H1 (cell line): ENCODE results near the gene SMIM1. TPM values are rescaled to one million over a fixed set of nuclear protein-coding genes. Genes with fewer than 3 reads are reported as not detected.

Experiments used
- CTCF ChIA-PET: fragments of 300-600 bp; sonication (Branson Sonifier 250); formaldehyde crosslinking; loops from one replicate; lab custom pipeline; 2021; ENCODE audit not compliant: partially characterized antibody; lab: Charles Lee
- POLR2A ChIA-PET: fragments of 300-600 bp; sonication (Branson Sonifier 250); formaldehyde crosslinking; loops from one replicate; lab custom pipeline; 2021; ENCODE audit warnings: inconsistent platforms; ENCODE audit not compliant: partially characterized antibody; lab: Charles Lee
- DNase-seq, 2 experiments: peaks; one replicate each; pipeline versions ENCODE4 v3.0.0 to v3.0.0-alpha.2; 2010 to 2022; ENCODE audit warnings: low spot score in 2 of 2, low read depth in 1 of 2, mixed read lengths in 1 of 2
- FAIRE-seq: peaks from 2 replicates; lab custom pipeline; 2011; peaks lifted over from hg19 to GRCh38; lab: Jason Lieb, UNC
- H2AFZ ChIP-seq: 2 replicates; pipeline ENCODE4 v1.8.1; 2012; ENCODE audit warnings: low read length, inconsistent platforms
- H2AK5ac ChIP-seq: 2 replicates; pipeline ENCODE4 v1.6.1; 2013; ENCODE audit warnings: low read depth, low read length
- H2BK120ac ChIP-seq: replicated peaks from 2 replicates; pipeline ENCODE3; 2013; ENCODE audit warnings: low read depth, low read length, inconsistent platforms
- H2BK12ac ChIP-seq: 2 replicates; pipeline ENCODE4 v1.6.1; 2013; ENCODE audit warnings: low read depth, low read length
- H2BK15ac ChIP-seq: 2 replicates; pipeline ENCODE4 v1.6.1; 2013; ENCODE audit warnings: low read length
- H2BK20ac ChIP-seq: 2 replicates; pipeline ENCODE4 v1.6.1; 2013; ENCODE audit warnings: low read length
- H2BK5ac ChIP-seq: 2 replicates; pipeline ENCODE4 v1.6.1; 2013; ENCODE audit warnings: low read depth, low read length
- H3K14ac ChIP-seq: 2 replicates; pipeline ENCODE4 v1.6.1; 2013; ENCODE audit warnings: inconsistent platforms; ENCODE audit not compliant: insufficient read length
- H3K18ac ChIP-seq: 2 replicates; pipeline ENCODE4 v1.6.1; 2013; ENCODE audit warnings: low read length; ENCODE audit errors: extremely low read depth
- H3K23ac ChIP-seq: 2 replicates; pipeline ENCODE4 v1.6.1; 2013; ENCODE audit warnings: inconsistent platforms; ENCODE audit not compliant: insufficient read length
- H3K23me2 ChIP-seq: 2 replicates; pipeline ENCODE4 v1.6.1; 2013; ENCODE audit warnings: low read depth, low read length
- H3K27ac ChIP-seq: 2 replicates; pipeline ENCODE4 v1.6.1; 2011; ENCODE audit warnings: low read depth, low read length, inconsistent platforms
- H3K27me3 ChIP-seq, 4 experiments: replicated peaks in 1 of 4; 1 replicate in 1 of 4; 2 replicates in 3 of 4; pipeline versions ENCODE4 v1.6.1 to v1.8.1; 2011 to 2013; ENCODE audit warnings: low read length in 3 of 4, mild to moderate bottlenecking in 3 of 4, inconsistent platforms in 2 of 4, mixed read lengths in 2 of 4, moderate library complexity in 1 of 4; ENCODE audit not compliant: control insufficient read depth in 3 of 4, insufficient read depth in 3 of 4; ENCODE audit errors: extremely low read depth in 1 of 4
- H3K36me3 ChIP-seq, 4 experiments: 2 replicates each; pipeline versions ENCODE4 v1.6.1 to v1.8.1; 2011 to 2013; ENCODE audit warnings: mild to moderate bottlenecking in 4 of 4, low read length in 3 of 4, moderate library complexity in 2 of 4, control low read depth in 1 of 4, inconsistent platforms in 1 of 4; ENCODE audit not compliant: insufficient read depth in 4 of 4, control insufficient read depth in 2 of 4
- H3K4ac ChIP-seq: replicated peaks from 2 replicates; pipeline ENCODE3; 2013; ENCODE audit warnings: low read length, low read depth, mixed read lengths, inconsistent platforms; ENCODE audit not compliant: insufficient read length
- H3K4me1 ChIP-seq, 4 experiments: replicated peaks in 1 of 4; 1 replicate in 1 of 4; 2 replicates in 3 of 4; pipeline versions ENCODE4 v1.6.1 to v1.8.1; 2011 to 2013; ENCODE audit warnings: low read length in 3 of 4, inconsistent platforms in 2 of 4, mixed read lengths in 1 of 4; ENCODE audit not compliant: insufficient read depth in 4 of 4, control insufficient read depth in 3 of 4
- H3K4me2 ChIP-seq, 2 experiments: 2 replicates each; pipeline versions ENCODE4 v1.6.1 to v1.8.1; 2011 to 2013; ENCODE audit warnings: low read depth in 2 of 2, low read length in 2 of 2, control low read depth in 1 of 2, inconsistent platforms in 1 of 2, mild to moderate bottlenecking in 1 of 2; ENCODE audit not compliant: insufficient read depth in 1 of 2
- H3K4me3 ChIP-seq, 4 experiments: fragments of 200-600, 300-600 bp in 1 of 4; sonication (generic), shearing (Covaris generic), sonication (Bioruptor Twin) in 1 of 4; 2 replicates each; pipeline versions ENCODE4 v1.5.1 to v1.8.1; 2011 to 2016; ENCODE audit warnings: low read length in 4 of 4, low read depth in 3 of 4, control low read depth in 2 of 4, inconsistent platforms in 2 of 4, mild to moderate bottlenecking in 2 of 4, mixed read lengths in 1 of 4, moderate library complexity in 1 of 4; ENCODE audit not compliant: insufficient read depth in 2 of 4; ENCODE audit errors: extremely low read depth in 1 of 4
- H3K56ac ChIP-seq: replicated peaks from 2 replicates; pipeline ENCODE3; 2013; ENCODE audit warnings: low read depth, mild to moderate bottlenecking, mixed read lengths, low read length, inconsistent platforms; ENCODE audit not compliant: insufficient read length
- H3K79me1 ChIP-seq: 2 replicates; pipeline ENCODE4 v1.6.1; 2013; ENCODE audit warnings: low read depth, low read length, control low read depth
- H3K79me2 ChIP-seq, 2 experiments: 2 replicates each; pipeline versions ENCODE4 v1.6.1 to v1.8.1; 2012 to 2013; ENCODE audit warnings: low read length in 2 of 2, mild to moderate bottlenecking in 2 of 2, inconsistent platforms in 1 of 2; ENCODE audit not compliant: insufficient read depth in 2 of 2, control insufficient read depth in 1 of 2
- H3K9ac ChIP-seq, 4 experiments: replicated peaks in 1 of 4; 1 replicate in 1 of 4; 2 replicates in 3 of 4; pipeline versions ENCODE4 v1.6.1 to v1.8.1; 2011 to 2013; ENCODE audit warnings: low read depth in 3 of 4, low read length in 3 of 4, control low read depth in 2 of 4, mild to moderate bottlenecking in 2 of 4, moderate library complexity in 2 of 4, inconsistent platforms in 1 of 4; ENCODE audit errors: extremely low read depth in 1 of 4
- H3K9me3 ChIP-seq, 2 experiments: 2 replicates each; pipeline versions ENCODE4 v1.6.1 to v1.8.1; 2012 to 2013; ENCODE audit warnings: mild to moderate bottlenecking in 2 of 2, moderate library complexity in 2 of 2, control low read depth in 1 of 2, inconsistent platforms in 1 of 2, low read depth in 1 of 2, low read length in 1 of 2, mixed read lengths in 1 of 2; ENCODE audit not compliant: insufficient read depth in 2 of 2
- H4K20me1 ChIP-seq, 2 experiments: replicated peaks in 1 of 2; 2 replicates each; pipeline versions ENCODE3 to v1.8.1; 2011 to 2013; ENCODE audit warnings: inconsistent platforms in 2 of 2, low read length in 2 of 2, mild to moderate bottlenecking in 1 of 2; ENCODE audit not compliant: insufficient read depth in 2 of 2, control insufficient read depth in 1 of 2
- H4K5ac ChIP-seq: 2 replicates; pipeline ENCODE4 v1.6.1; 2013; ENCODE audit warnings: low read length, low read depth, mixed read lengths, inconsistent platforms; ENCODE audit not compliant: insufficient read length
- H4K8ac ChIP-seq: 2 replicates; pipeline ENCODE4 v1.8.0; 2013; ENCODE audit warnings: mild to moderate bottlenecking, moderate library complexity, low read length, inconsistent platforms; ENCODE audit not compliant: insufficient read depth; ENCODE audit errors: extremely low read depth
- H4K91ac ChIP-seq: replicated peaks from 2 replicates; pipeline ENCODE3; 2013; ENCODE audit warnings: low read length, mixed read lengths, inconsistent platforms; ENCODE audit not compliant: insufficient read length
- CTCF ChIP-seq, 3 experiments: IDR thresholded peaks; 1 replicate in 2 of 3; 2 replicates in 1 of 3; pipeline versions ENCODE4 v1.5.1 to v1.6.1; 2011; ENCODE audit warnings: low read length in 3 of 3, mild to moderate bottlenecking in 3 of 3, inconsistent platforms in 2 of 3, low read depth in 1 of 3, moderate library complexity in 1 of 3; ENCODE audit not compliant: insufficient read depth in 1 of 3; ENCODE audit errors: control extremely low read depth in 1 of 3
- EGR1 ChIP-seq: IDR thresholded peaks from 2 replicates; pipeline ENCODE4 v1.6.1; 2011; ENCODE audit warnings: low read depth, low read length, borderline replicate concordance
- FOSL1 ChIP-seq: IDR thresholded peaks from 2 replicates; pipeline ENCODE4 v1.6.1; 2011; ENCODE audit warnings: mild to moderate bottlenecking, low read depth, low read length, moderate library complexity; ENCODE audit not compliant: insufficient read depth
- SIN3A ChIP-seq, 2 experiments: IDR thresholded peaks in 1 of 2; conservative IDR thresholded peaks in 1 of 2; 2 replicates each; pipeline ENCODE4 v1.6.1; 2011 to 2012; ENCODE audit warnings: low read length in 2 of 2, improper control_type of control experiment in 1 of 2, low read depth in 1 of 2, mild to moderate bottlenecking in 1 of 2
- whole genome bisulfite sequencing, 2 experiments: shearing (Covaris generic) in 1 of 2; methylation state at CpG; one replicate each; pipeline versions ENCODE4 v1.1.6 to v1.1.7; 2013 to 2015; ENCODE audit warnings: low lambda C conversion rate in 2 of 2, mixed read lengths in 2 of 2, inconsistent platforms in 1 of 2, low coverage in 1 of 2, missing lambda C conversion rate in 1 of 2; ENCODE audit not compliant: insufficient replicate concordance in 2 of 2, insufficient coverage in 1 of 2, insufficient read length in 1 of 2; ENCODE audit errors: extremely low coverage in 1 of 2, missing lambda C conversion rate in 1 of 2; 5-methylcytosine and 5-hydroxymethylcytosine counted together
- polyA plus RNA-seq, 7 experiments: library from polyadenylated mRNA; depleted of rRNA in 3 of 7; stranded (reverse) in 5 of 7; unstranded in 2 of 7; fragments of >200 nt in 5 of 7; fragments of 200-250 nt in 2 of 7; gene quantifications; 1 replicate in 5 of 7; 2 replicates in 1 of 7; 4 replicates in 1 of 7; pipeline versions ENCODE4 v1.2.1 to v1.2.3, GENCODE V29; 2011 to 2013; ENCODE audit warnings: missing spikeins in 2 of 7, mixed read lengths in 2 of 7
- total RNA-seq: library from RNA; stranded (reverse); fragmentation: NEBNext Ultra II Directional; extraction: Animal tissue kit (Norgen Biotek cat#: 25700); gene quantifications from 2 replicates; pipeline ENCODE4 v1.2.1, GENCODE V29; 2021

The SMIM1 gene
- total and polyA plus RNA-seq, 2 of the 8 experiments (the other 6 are each of a cell fraction or from before 2014, with no cell fraction given), result 7.7 to 9.7 TPM

- Histone ChIP-seq H4K5ac (no peak overlapping the region), H3K4me1 (peaks cover 9 to 23% (median 14%) of the 10 kb centered on the region in 4 experiments), H2AK5ac (0 out of 2 replicates have a peak overlapping the region, but pooled peaks have one; percentile 60), H4K91ac (no peak overlapping the region), H3K9me3 (no peaks in the 10 kb centered on the region; a peak in 1 of 4 replicates), H3K27me3 (no peaks in the 10 kb centered on the region; a peak in 2 of 7 replicates), H3K4ac (no peak overlapping the region), H3K27ac (no peak overlapping the region; the same call in 1 of the 2 replicates), H3K23me2 (peaks cover 15% of the 10 kb centered on the region; the same call in 1 of the 2 replicates), H3K79me2 (peaks cover 9 to 39% of the 10 kb centered on the region in 2 experiments), H3K4me3 (peak overlapping the region; percentile 67 to 85 (median 78)), H2AFZ (no peak overlapping the region), H4K20me1 (peaks cover 0 to 7% of the 10 kb centered on the region in 2 experiments), H2BK20ac (no peak overlapping the region), H2BK12ac (0 out of 2 replicates have a peak overlapping the region, but pooled peaks have one; percentile 29), H3K23ac (no peak overlapping the region), H3K36me3 (no peaks in the 10 kb centered on the region), H3K79me1 (peaks cover 10% of the 10 kb centered on the region), H3K4me2 (peak overlapping the region; percentile 76 to 96), H2BK120ac (no peak overlapping the region), H2BK15ac (no peak overlapping the region), H4K8ac (peak overlapping the region; percentile 57; the same call in 1 of the 2 replicates), H2BK5ac (no peak overlapping the region), H3K9ac (peak overlapping the region; percentile 66 to 79 (median 76)), H3K18ac (no peak overlapping the region; the same call in 1 of the 2 replicates), H3K56ac (no peak overlapping the region), H3K14ac (no peak overlapping the region)
- no peak for TF ChIP-seq FOSL1
- no peak for TF ChIP-seq EGR1
- no peak for TF ChIP-seq CTCF (IDR thresholded peaks at IDR 0.05; ENCODE audit: control extremely low read depth in 1 of 3, insufficient read depth in 1 of 3, low read depth in 1 of 3, low read length in 3 of 3)
- 0 out of 4 replicates have a peak, but pooled peaks of 1 of the 2 experiments have one; percentile 7 for TF ChIP-seq SIN3A (conservative IDR thresholded peaks at IDR 0.05 in 1 of 2, IDR thresholded peaks at IDR 0.05 in 1 of 2; ENCODE audit: low read depth in 1 of 2, low read length in 2 of 2)
- 9% methylated on average over 41 of the region's 53 CpGs; no CpG with 5 or more reads in 1 of the 2 experiments for WGBS, 2 experiments
- DNase-seq (no peak), FAIRE-seq (no peak)
- ChIA-PET POLR2A (interaction anchor here (1.0 to 4.8 kb wide), 5 partner anchors 9 to 105 kb away, joined by 3 to 29 read pairs (median 11); partner anchors contain the start of gene C1orf174), CTCF (interaction anchor here (0.5 to 5.2 kb wide), 5 partner anchors 10 to 324 kb away, joined by 3 to 40 read pairs (median 5); no protein-coding TSS in a partner anchor)
Observed at GRCh38 chr1:3795453-3796214, 23.1 kb downstream of the SMIM1 start.
